GM23338 (cell line): ENCODE results near the gene ADGRG2. TPM values are rescaled to one million over a fixed set of nuclear protein-coding genes. Genes with fewer than 3 reads are reported as not detected.

Experiments
- ATAC-seq: fragments of 200-7000 bp; cut with Tn5 transposase; 3 replicates; pipeline ENCODE4 v1.9.1; 2020
- DNase-seq: peaks from one replicate; pipeline ENCODE4 v3.0.0-alpha.2; 2015; ENCODE audit warnings: low spot score
- H2AFZ ChIP-seq: fragments of 200-600 bp; sonication (generic); 2 replicates; pipeline ENCODE4 v1.8.0; 2016; ENCODE audit warnings: antibody characterized with exemption, mild to moderate bottlenecking, moderate library complexity
- H3F3A ChIP-seq: fragments of 200-600 bp; sonication (generic); replicated peaks from 2 replicates; pipeline ENCODE4 v1.8.0; 2017; ENCODE audit warnings: antibody characterized with exemption, mixed run types, low read depth
- H3K27ac ChIP-seq: fragments of 200-600 bp; sonication (generic); 2 replicates; pipeline ENCODE4 v1.6.1; 2016; ENCODE audit warnings: low read depth
- H3K27me3 ChIP-seq: fragments of 200-600 bp; sonication (generic); 2 replicates; pipeline ENCODE4 v1.8.0; 2016; ENCODE audit warnings: mild to moderate bottlenecking, mixed run types, moderate library complexity; ENCODE audit not compliant: insufficient read depth
- H3K36me3 ChIP-seq: fragments of 200-600 bp; sonication (generic); 2 replicates; pipeline ENCODE4 v1.8.0; 2016; ENCODE audit warnings: mild to moderate bottlenecking; ENCODE audit not compliant: insufficient read depth
- H3K4me1 ChIP-seq: fragments of 200-600 bp; sonication (generic); 2 replicates; pipeline ENCODE4 v1.8.0; 2016; ENCODE audit warnings: mild to moderate bottlenecking, moderate library complexity; ENCODE audit not compliant: insufficient read depth
- H3K4me2 ChIP-seq: fragments of 200-600 bp; sonication (generic); 2 replicates; pipeline ENCODE4 v1.7.1; 2017; ENCODE audit warnings: mixed run types
- H3K4me3 ChIP-seq: fragments of 200-600 bp; sonication (generic); 2 replicates; pipeline ENCODE4 v1.6.1; 2016; ENCODE audit warnings: mixed run types
- H3K79me2 ChIP-seq: fragments of 200-600 bp; sonication (generic); replicated peaks from 2 replicates; pipeline ENCODE4 v1.8.0; 2017; ENCODE audit warnings: mild to moderate bottlenecking; ENCODE audit not compliant: insufficient read depth
- H3K9me2 ChIP-seq: fragments of 200-600 bp; sonication (generic); 2 replicates; pipeline ENCODE4 v1.8.0; 2017; ENCODE audit not compliant: insufficient read depth
- H4K20me1 ChIP-seq: fragments of 200-600 bp; sonication (generic); replicated peaks from 2 replicates; pipeline ENCODE4 v1.8.0; 2017; ENCODE audit warnings: mild to moderate bottlenecking; ENCODE audit not compliant: insufficient read depth
- H3K27ac Mint-ChIP-seq: 2 replicates; pipeline ENCODE4 v1.8.0; 2020; ENCODE audit warnings: inconsistent platforms, mild to moderate bottlenecking, moderate library complexity, mixed read lengths
- H3K27me3 Mint-ChIP-seq: 3 replicates; pipeline ENCODE4 v1.8.0; 2022; ENCODE audit warnings: low read depth, mild to moderate bottlenecking, moderate library complexity, mixed read lengths, inconsistent platforms; ENCODE audit not compliant: insufficient read depth, poor library complexity
- H3K36me3 Mint-ChIP-seq: 3 replicates; pipeline ENCODE4 v1.8.0; 2021; ENCODE audit warnings: low read depth, mild to moderate bottlenecking, inconsistent platforms, moderate library complexity, mixed read lengths
- H3K4me1 Mint-ChIP-seq: 3 replicates; pipeline ENCODE4 v1.8.0; 2020; ENCODE audit warnings: mild to moderate bottlenecking, inconsistent platforms, mixed read lengths
- H3K4me3 Mint-ChIP-seq: 3 replicates; pipeline ENCODE4 v1.8.0; 2021; ENCODE audit warnings: moderate library complexity, mild to moderate bottlenecking, inconsistent platforms, mixed read lengths
- H3K9me3 Mint-ChIP-seq: 3 replicates; pipeline ENCODE4 v1.8.0; 2020; ENCODE audit warnings: moderate library complexity, mild to moderate bottlenecking, inconsistent platforms, mixed read lengths
- CREB1 ChIP-seq: fragments of 250-450 bp; sonication (Bioruptor Pico); IDR thresholded peaks from 2 replicates; pipeline ENCODE4 v1.5.0; 2020; ENCODE audit warnings: low read depth, mild to moderate bottlenecking, moderate library complexity
- NANOG ChIP-seq: IDR thresholded peaks from 2 replicates; pipeline ENCODE4 v1.6.1; 2016; ENCODE audit warnings: antibody characterized with exemption, borderline replicate concordance
- POLR2AphosphoS5 ChIP-seq: IDR thresholded peaks from 2 replicates; pipeline ENCODE4 v1.6.1; 2016; ENCODE audit warnings: antibody characterized with exemption, low read depth
- polyA plus RNA-seq: library from polyadenylated mRNA; unstranded; fragments of >200 nt; fragmentation: Nextera tagmentation; extraction: Ambion mirVana; gene quantifications from 2 replicates; pipeline ENCODE4 v1.2.1, GENCODE V29; 2016
- total RNA-seq: library from RNA; depleted of rRNA; stranded (reverse); fragments of >200 nt; shearing (Covaris generic); gene quantifications from 2 replicates; pipeline ENCODE4 v1.2.3, GENCODE V29; 2014
- TF ChIP-seq, protein P1 (sequence below): fragments of 250-450 bp; sonication (Bioruptor Pico); IDR thresholded peaks from 2 replicates; pipeline ENCODE4 v1.5.0; 2020; ENCODE audit warnings: mild to moderate bottlenecking, moderate library complexity
- TF ChIP-seq, protein P2 (sequence below): IDR thresholded peaks from 2 replicates; pipeline ENCODE4 v1.6.1; 2016; ENCODE audit warnings: antibody characterized with exemption
- TF ChIP-seq, protein P3 (sequence below), 2 experiments: fragments of 200-600 bp in 1 of 2; sonication (generic) in 1 of 2; conservative IDR thresholded peaks; 2 replicates each; pipeline versions ENCODE4 v1.5.1 to v1.6.1; 2016 to 2017; ENCODE audit warnings: antibody characterized with exemption in 2 of 2, low read depth in 2 of 2, mild to moderate bottlenecking in 2 of 2, moderate library complexity in 1 of 2

ADGRG2 gene
- total and polyA plus RNA-seq, 2 experiments from 2014 or later, result 4.0 to 10.8 TPM

DNA sequence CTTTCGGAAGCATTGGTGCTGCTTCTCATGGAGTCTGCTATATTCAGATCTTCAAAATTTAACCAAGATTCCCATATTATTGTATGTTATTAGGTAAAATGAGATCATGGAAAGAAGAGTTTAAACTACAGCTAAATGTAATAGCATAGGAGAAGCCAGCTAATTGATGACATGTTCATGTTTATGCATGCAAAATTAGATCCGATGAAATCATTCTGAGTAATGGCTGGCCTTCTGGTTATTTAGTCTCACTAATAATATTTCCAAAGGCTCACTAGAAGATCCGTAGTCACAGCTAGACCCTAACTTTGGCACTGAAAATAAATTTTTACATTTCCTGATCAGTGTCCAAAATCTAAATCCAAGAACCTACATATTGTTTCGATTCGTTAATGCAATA is 118.5 kb downstream of the ADGRG2 start (continued):
- TF ChIP-seq, protein P1, sequence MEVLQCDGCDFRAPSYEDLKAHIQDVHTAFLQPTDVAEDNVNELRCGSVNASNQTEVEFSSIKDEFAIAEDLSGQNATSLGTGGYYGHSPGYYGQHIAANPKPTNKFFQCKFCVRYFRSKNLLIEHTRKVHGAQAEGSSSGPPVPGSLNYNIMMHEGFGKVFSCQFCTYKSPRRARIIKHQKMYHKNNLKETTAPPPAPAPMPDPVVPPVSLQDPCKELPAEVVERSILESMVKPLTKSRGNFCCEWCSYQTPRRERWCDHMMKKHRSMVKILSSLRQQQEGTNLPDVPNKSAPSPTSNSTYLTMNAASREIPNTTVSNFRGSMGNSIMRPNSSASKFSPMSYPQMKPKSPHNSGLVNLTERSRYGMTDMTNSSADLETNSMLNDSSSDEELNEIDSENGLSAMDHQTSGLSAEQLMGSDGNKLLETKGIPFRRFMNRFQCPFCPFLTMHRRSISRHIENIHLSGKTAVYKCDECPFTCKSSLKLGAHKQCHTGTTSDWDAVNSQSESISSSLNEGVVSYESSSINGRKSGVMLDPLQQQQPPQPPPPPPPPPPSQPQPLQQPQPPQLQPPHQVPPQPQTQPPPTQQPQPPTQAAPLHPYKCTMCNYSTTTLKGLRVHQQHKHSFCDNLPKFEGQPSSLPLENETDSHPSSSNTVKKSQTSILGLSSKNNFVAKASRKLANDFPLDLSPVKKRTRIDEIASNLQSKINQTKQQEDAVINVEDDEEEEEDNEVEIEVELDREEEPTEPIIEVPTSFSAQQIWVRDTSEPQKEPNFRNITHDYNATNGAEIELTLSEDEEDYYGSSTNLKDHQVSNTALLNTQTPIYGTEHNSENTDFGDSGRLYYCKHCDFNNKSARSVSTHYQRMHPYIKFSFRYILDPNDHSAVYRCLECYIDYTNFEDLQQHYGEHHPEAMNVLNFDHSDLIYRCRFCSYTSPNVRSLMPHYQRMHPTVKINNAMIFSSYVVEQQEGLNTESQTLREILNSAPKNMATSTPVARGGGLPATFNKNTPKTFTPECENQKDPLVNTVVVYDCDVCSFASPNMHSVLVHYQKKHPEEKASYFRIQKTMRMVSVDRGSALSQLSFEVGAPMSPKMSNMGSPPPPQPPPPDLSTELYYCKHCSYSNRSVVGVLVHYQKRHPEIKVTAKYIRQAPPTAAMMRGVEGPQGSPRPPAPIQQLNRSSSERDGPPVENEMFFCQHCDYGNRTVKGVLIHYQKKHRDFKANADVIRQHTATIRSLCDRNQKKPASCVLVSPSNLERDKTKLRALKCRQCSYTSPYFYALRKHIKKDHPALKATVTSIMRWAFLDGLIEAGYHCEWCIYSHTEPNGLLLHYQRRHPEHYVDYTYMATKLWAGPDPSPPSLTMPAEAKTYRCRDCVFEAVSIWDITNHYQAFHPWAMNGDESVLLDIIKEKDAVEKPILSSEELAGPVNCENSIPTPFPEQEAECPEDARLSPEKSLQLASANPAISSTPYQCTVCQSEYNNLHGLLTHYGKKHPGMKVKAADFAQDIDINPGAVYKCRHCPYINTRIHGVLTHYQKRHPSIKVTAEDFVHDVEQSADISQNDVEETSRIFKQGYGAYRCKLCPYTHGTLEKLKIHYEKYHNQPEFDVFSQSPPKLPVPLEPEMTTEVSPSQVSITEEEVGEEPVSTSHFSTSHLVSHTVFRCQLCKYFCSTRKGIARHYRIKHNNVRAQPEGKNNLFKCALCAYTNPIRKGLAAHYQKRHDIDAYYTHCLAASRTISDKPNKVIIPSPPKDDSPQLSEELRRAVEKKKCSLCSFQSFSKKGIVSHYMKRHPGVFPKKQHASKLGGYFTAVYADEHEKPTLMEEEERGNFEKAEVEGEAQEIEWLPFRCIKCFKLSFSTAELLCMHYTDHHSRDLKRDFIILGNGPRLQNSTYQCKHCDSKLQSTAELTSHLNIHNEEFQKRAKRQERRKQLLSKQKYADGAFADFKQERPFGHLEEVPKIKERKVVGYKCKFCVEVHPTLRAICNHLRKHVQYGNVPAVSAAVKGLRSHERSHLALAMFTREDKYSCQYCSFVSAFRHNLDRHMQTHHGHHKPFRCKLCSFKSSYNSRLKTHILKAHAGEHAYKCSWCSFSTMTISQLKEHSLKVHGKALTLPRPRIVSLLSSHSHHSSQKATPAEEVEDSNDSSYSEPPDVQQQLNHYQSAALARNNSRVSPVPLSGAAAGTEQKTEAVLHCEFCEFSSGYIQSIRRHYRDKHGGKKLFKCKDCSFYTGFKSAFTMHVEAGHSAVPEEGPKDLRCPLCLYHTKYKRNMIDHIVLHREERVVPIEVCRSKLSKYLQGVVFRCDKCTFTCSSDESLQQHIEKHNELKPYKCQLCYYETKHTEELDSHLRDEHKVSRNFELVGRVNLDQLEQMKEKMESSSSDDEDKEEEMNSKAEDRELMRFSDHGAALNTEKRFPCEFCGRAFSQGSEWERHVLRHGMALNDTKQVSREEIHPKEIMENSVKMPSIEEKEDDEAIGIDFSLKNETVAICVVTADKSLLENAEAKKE (CRISPR knock-in tag), result no peak
- TF ChIP-seq, protein P2, sequence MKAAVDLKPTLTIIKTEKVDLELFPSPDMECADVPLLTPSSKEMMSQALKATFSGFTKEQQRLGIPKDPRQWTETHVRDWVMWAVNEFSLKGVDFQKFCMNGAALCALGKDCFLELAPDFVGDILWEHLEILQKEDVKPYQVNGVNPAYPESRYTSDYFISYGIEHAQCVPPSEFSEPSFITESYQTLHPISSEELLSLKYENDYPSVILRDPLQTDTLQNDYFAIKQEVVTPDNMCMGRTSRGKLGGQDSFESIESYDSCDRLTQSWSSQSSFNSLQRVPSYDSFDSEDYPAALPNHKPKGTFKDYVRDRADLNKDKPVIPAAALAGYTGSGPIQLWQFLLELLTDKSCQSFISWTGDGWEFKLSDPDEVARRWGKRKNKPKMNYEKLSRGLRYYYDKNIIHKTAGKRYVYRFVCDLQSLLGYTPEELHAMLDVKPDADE, result no peak
- TF ChIP-seq NANOG, result no peak

DNA sequence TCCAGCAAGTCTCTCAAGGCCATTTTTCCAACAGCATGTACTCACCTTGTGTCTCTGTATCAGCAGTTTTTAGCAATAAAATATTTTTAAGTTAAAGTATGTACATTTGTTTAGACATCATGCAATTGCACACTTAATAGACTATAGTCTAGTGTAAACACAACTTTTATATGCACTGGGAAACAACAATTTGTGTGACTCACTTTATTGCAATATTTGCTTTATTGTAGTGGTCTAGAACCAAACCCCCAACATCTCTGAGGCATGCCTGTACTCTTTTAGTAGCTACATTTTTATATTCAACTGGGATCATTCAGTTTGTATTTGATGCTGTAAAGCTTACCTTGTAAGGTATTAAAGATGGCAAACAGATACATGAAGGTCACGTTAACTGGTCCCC is 123.6 kb downstream of the ADGRG2 start:
- H4K20me1 ChIP-seq, result no peaks in the 10 kb centered on the region
- peaks cover 32% of the 10 kb centered on the region; the same call in 1 of the 2 replicates for H3K4me1 ChIP-seq
- ATAC-seq (no peak), DNase-seq (no peak)
- H3K79me2 ChIP-seq, result no peaks in the 10 kb centered on the region
- no peaks in the 10 kb centered on the region for H3K9me2 ChIP-seq
- H2AFZ ChIP-seq, result no peak overlapping the region
- Mint-ChIP-seq H3K4me1 (peaks cover 23% of the 10 kb centered on the region), H3K27ac (peak overlapping the region; percentile 81; the same call in 1 of the 2 replicates), H3K27me3 (no peaks in the 10 kb centered on the region), H3K9me3 (no peaks in the 10 kb centered on the region), H3K4me3 (no peak overlapping the region), H3K36me3 (peaks cover 4% of the 10 kb centered on the region; the same call in 1 of the 3 replicates)
- H3K4me2 ChIP-seq, result no peak overlapping the region
- H3K36me3 ChIP-seq, result no peaks in the 10 kb centered on the region
- no peaks in the 10 kb centered on the region for H3F3A ChIP-seq
- H3K27ac ChIP-seq, result peak overlapping the region; percentile 23; the same call in 1 of the 2 replicates
- no peak overlapping the region for H3K4me3 ChIP-seq
- no peaks in the 10 kb centered on the region for H3K27me3 ChIP-seq
- TF ChIP-seq CREB1 (no peak), POLR2AphosphoS5 (no peak)
- TF ChIP-seq, protein P1 (CRISPR knock-in tag), result no peak
- TF ChIP-seq, protein P3, sequence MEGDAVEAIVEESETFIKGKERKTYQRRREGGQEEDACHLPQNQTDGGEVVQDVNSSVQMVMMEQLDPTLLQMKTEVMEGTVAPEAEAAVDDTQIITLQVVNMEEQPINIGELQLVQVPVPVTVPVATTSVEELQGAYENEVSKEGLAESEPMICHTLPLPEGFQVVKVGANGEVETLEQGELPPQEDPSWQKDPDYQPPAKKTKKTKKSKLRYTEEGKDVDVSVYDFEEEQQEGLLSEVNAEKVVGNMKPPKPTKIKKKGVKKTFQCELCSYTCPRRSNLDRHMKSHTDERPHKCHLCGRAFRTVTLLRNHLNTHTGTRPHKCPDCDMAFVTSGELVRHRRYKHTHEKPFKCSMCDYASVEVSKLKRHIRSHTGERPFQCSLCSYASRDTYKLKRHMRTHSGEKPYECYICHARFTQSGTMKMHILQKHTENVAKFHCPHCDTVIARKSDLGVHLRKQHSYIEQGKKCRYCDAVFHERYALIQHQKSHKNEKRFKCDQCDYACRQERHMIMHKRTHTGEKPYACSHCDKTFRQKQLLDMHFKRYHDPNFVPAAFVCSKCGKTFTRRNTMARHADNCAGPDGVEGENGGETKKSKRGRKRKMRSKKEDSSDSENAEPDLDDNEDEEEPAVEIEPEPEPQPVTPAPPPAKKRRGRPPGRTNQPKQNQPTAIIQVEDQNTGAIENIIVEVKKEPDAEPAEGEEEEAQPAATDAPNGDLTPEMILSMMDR (conservative IDR thresholded peaks at IDR 0.05; ENCODE audit: low read depth in 2 of 2), result no peak
